GM23248 (cell line): ENCODE results near the gene CNTNAP4. TPM values are rescaled to one million over a fixed set of nuclear protein-coding genes. Genes with fewer than 3 reads are reported as not detected.

Source experiments
- DNase-seq: peaks from one replicate; pipeline ENCODE4 v3.0.0-alpha.2; 2015
- H2AFZ ChIP-seq: fragments of 200-600 bp; sonication (generic); 2 replicates; pipeline ENCODE4 v1.6.1; 2016; ENCODE audit warnings: antibody characterized with exemption
- H3F3A ChIP-seq: fragments of 200-600 bp; sonication (generic); 2 replicates; pipeline ENCODE4 v1.6.1; 2016; ENCODE audit warnings: mild to moderate bottlenecking, antibody characterized with exemption, mixed run types; ENCODE audit not compliant: insufficient read depth
- H3K27ac ChIP-seq: fragments of 200-600 bp; sonication (generic); 2 replicates; pipeline ENCODE4 v1.5.1; 2016; ENCODE audit warnings: mild to moderate bottlenecking
- H3K27me3 ChIP-seq: fragments of 200-600 bp; sonication (generic); replicated peaks from 2 replicates; pipeline ENCODE4 v1.6.1; 2016; ENCODE audit warnings: mild to moderate bottlenecking; ENCODE audit not compliant: insufficient read depth
- H3K36me3 ChIP-seq: fragments of 200-600 bp; sonication (generic); 2 replicates; pipeline ENCODE4 v1.6.1; 2016; ENCODE audit warnings: low read depth, mild to moderate bottlenecking
- H3K4me1 ChIP-seq: fragments of 200-600 bp; sonication (generic); 2 replicates; pipeline ENCODE4 v1.6.1; 2016; ENCODE audit warnings: mild to moderate bottlenecking; ENCODE audit not compliant: insufficient read depth
- H3K4me2 ChIP-seq: fragments of 200-600 bp; sonication (generic); one replicate; pipeline ENCODE4 v1.6.1; 2016; ENCODE audit warnings: mild to moderate bottlenecking; ENCODE audit not compliant: unreplicated experiment
- H3K4me3 ChIP-seq: fragments of 200-600 bp; sonication (generic); 2 replicates; pipeline ENCODE4 v1.5.1; 2016; ENCODE audit warnings: mild to moderate bottlenecking
- H3K79me2 ChIP-seq: fragments of 200-600 bp; sonication (generic); 2 replicates; pipeline ENCODE4 v1.6.1; 2016; ENCODE audit warnings: mild to moderate bottlenecking; ENCODE audit not compliant: insufficient read depth
- H3K9ac ChIP-seq: fragments of 200-600 bp; sonication (generic); 2 replicates; pipeline ENCODE4 v1.6.1; 2016; ENCODE audit warnings: mild to moderate bottlenecking
- H3K9me2 ChIP-seq: fragments of 200-600 bp; sonication (generic); 2 replicates; pipeline ENCODE4 v1.6.1; 2016; ENCODE audit warnings: mixed run types, mild to moderate bottlenecking, moderate library complexity; ENCODE audit not compliant: insufficient read depth
- H3K9me3 ChIP-seq: fragments of 200-600 bp; sonication (generic); one replicate; pipeline ENCODE4 v1.6.1; 2017; ENCODE audit warnings: low read depth
- H4K20me1 ChIP-seq: fragments of 200-600 bp; sonication (generic); 2 replicates; pipeline ENCODE4 v1.6.0; 2016; ENCODE audit not compliant: insufficient read depth
- EZH2 ChIP-seq: fragments of 200-600 bp; sonication (generic); IDR thresholded peaks from 2 replicates; pipeline ENCODE4 v1.6.1; 2018; ENCODE audit warnings: antibody characterized with exemption, mild to moderate bottlenecking; ENCODE audit not compliant: insufficient read depth, poor library complexity, severe bottlenecking
- EZH2phosphoT487 ChIP-seq: fragments of 200-600 bp; sonication (generic); IDR thresholded peaks from 2 replicates; pipeline ENCODE4 v1.6.1; 2018; ENCODE audit warnings: antibody characterized with exemption, moderate library complexity, mild to moderate bottlenecking, low read depth; ENCODE audit not compliant: insufficient read depth
- WGBS, 2 experiments: methylation state at CpG; one replicate each; pipeline ENCODE4 v1.1.6; 2015 to 2017; ENCODE audit warnings: low lambda C conversion rate in 2 of 2, low coverage in 1 of 2; ENCODE audit errors: missing lambda C conversion rate in 2 of 2; 5-methylcytosine and 5-hydroxymethylcytosine counted together
- in situ Hi-C: fragments of 300-500 bp; cut with MboI; formaldehyde crosslinking; loops from 2 replicates; pipeline ENCODE4 v1.15.0; 2020
- polyA plus RNA-seq: library from polyadenylated mRNA; unstranded; fragments of >200 nt; fragmentation: Nextera tagmentation; extraction: Ambion mirVana; gene quantifications from 2 replicates; pipeline ENCODE4 v1.2.1, GENCODE V29; 2016
- total RNA-seq: library from RNA; depleted of rRNA; stranded (reverse); fragments of >200 nt; shearing (Covaris generic); gene quantifications from 2 replicates; pipeline ENCODE4 v1.2.3, GENCODE V29; 2014

Gene CNTNAP4
- total and polyA plus RNA-seq, 2 experiments from 2014 or later = not detected

GRCh38 chr16:76487411-76488064 is 210.3 kb downstream of the CNTNAP4 start:
- Histone ChIP-seq H3F3A (no peaks in the 10 kb centered on the region), H3K9me2 (no peaks in the 10 kb centered on the region), H3K27ac (no peak overlapping the region), H3K79me2 (no peaks in the 10 kb centered on the region), H3K36me3 (no peaks in the 10 kb centered on the region), H3K9me3 (no peaks in the 10 kb centered on the region), H3K27me3 (no peaks in the 10 kb centered on the region), H2AFZ (no peak overlapping the region), H3K4me2 (no peak overlapping the region), H3K4me1 (no peaks in the 10 kb centered on the region), H3K9ac (no peak overlapping the region), H3K4me3 (no peak overlapping the region), H4K20me1 (no peaks in the 10 kb centered on the region)
- no peak for DNase-seq
- in situ Hi-C loops = no loop called here
- TF ChIP-seq EZH2phosphoT487 = no peak
- TF ChIP-seq EZH2 = no peak
- 19 to 22% methylated on average over 6 of the region's 6 CpGs for WGBS, 2 experiments

DNA sequence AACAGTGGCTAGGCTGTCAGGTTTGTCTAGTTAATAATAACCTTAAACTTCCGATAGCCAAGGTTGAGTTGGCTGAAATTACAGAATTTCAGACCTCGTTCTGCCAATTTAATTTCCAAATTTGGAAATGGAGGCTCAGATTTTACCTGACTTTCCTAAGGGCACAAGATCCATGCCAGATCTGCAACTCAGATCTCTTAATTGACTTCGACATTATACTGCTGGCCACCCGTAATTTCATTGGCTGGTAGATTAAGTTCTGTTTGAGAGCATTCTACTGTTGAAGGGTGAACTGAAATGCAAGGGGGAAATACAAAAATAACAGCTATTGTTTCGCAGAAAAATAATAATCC is 210.8 kb downstream of the CNTNAP4 start:
- Histone ChIP-seq H4K20me1 (no peaks in the 10 kb centered on the region), H3K9me3 (no peaks in the 10 kb centered on the region), H3K27me3 (no peaks in the 10 kb centered on the region), H3K9me2 (no peaks in the 10 kb centered on the region), H3K4me1 (no peaks in the 10 kb centered on the region), H3K4me2 (no peak overlapping the region), H3K36me3 (no peaks in the 10 kb centered on the region), H3F3A (no peaks in the 10 kb centered on the region), H3K27ac (no peak overlapping the region), H3K4me3 (no peak overlapping the region), H2AFZ (no peak overlapping the region), H3K79me2 (no peaks in the 10 kb centered on the region), H3K9ac (no peak overlapping the region)
- 11 to 15% methylated on average over 5 of the region's 5 CpGs for WGBS, 2 experiments
- in situ Hi-C loops = no loop called here
- DNase-seq = no peak
- no peak for TF ChIP-seq EZH2
- no peak for TF ChIP-seq EZH2phosphoT487

GRCh38 chr16:76490036-76490639 is 212.9 kb downstream of the CNTNAP4 start:
- no peak overlapping the region for H3K4me3 ChIP-seq
- H3F3A ChIP-seq = no peaks in the 10 kb centered on the region
- H3K36me3 ChIP-seq = no peaks in the 10 kb centered on the region
- H3K9ac ChIP-seq = no peak overlapping the region
- in situ Hi-C loops = no loop called here
- no peaks in the 10 kb centered on the region for H3K79me2 ChIP-seq
- H3K9me3 ChIP-seq = no peaks in the 10 kb centered on the region
- H3K4me2 ChIP-seq = no peak overlapping the region
- H3K27me3 ChIP-seq = no peaks in the 10 kb centered on the region
- H3K27ac ChIP-seq = no peak overlapping the region
- DNase-seq = no peak
- no peaks in the 10 kb centered on the region for H4K20me1 ChIP-seq
- no peaks in the 10 kb centered on the region for H3K4me1 ChIP-seq
- H2AFZ ChIP-seq = no peak overlapping the region
- H3K9me2 ChIP-seq = no peaks in the 10 kb centered on the region
- no peak for TF ChIP-seq EZH2
- no peak for TF ChIP-seq EZH2phosphoT487
- 12 to 14% methylated on average over 3 of the region's 3 CpGs for WGBS, 2 experiments

DNA sequence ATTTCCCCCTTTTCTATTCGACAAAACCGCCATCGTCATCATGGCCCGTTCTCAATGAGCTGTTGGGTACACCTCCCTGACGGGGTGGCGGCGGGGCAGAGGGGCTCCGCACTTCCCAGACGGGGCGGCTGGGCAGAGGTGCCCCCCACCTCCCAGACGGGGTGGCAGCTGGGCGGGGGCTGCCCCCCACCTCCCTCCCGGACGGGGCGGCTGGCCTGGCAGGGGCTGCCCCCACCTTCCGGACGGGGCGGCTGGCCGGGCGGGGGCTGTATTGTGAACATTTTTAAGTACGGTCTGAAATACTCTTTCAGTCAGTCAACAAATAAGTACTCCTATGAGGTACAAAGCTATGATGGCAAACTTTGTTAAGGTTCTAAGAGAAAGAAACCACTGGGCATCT is 222.8 kb downstream of the CNTNAP4 start:
- no peaks in the 10 kb centered on the region for H3F3A ChIP-seq
- TF ChIP-seq EZH2phosphoT487 = no peak
- TF ChIP-seq EZH2 = no peak
- no peaks in the 10 kb centered on the region for H3K9me2 ChIP-seq
- in situ Hi-C loops = no loop called here
- WGBS, 2 experiments = 73 to 78% methylated on average over 10 to 21 of the region's 21 CpGs
- no peaks in the 10 kb centered on the region for H3K27me3 ChIP-seq
- DNase-seq = no peak
- H3K36me3 ChIP-seq = no peaks in the 10 kb centered on the region
- no peak overlapping the region for H3K27ac ChIP-seq
- no peaks in the 10 kb centered on the region for H3K79me2 ChIP-seq
- H3K4me3 ChIP-seq = no peak overlapping the region
- no peaks in the 10 kb centered on the region for H3K9me3 ChIP-seq
- no peaks in the 10 kb centered on the region for H4K20me1 ChIP-seq
- H3K4me2 ChIP-seq = no peak overlapping the region
- no peaks in the 10 kb centered on the region for H3K4me1 ChIP-seq
- H3K9ac ChIP-seq = no peak overlapping the region
- no peak overlapping the region for H2AFZ ChIP-seq

DNA sequence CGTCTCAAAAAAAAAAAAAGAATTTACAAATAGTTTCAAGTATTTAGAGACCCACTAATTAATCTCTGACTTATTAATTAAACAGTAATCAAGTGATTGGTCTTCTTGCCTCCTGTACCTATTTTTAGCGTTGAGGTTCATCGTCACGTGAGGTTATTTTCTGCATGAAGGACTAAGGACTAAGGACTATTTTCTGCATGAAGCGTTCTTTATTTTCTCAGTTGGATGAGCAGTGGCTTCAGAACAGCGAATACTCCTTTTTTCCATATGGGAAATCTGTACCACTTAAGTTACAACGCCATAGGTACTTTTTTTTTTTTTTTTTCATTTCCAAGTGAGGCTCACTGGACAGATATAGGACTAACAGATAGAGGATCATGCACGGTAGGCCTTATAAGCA is 224.9 kb downstream of the CNTNAP4 start:
- no peak for DNase-seq
- no peak overlapping the region for H2AFZ ChIP-seq
- in situ Hi-C loops = no loop called here
- 48 to 59% methylated on average over 8 of the region's 8 CpGs for WGBS, 2 experiments
- no peak overlapping the region for H3K9ac ChIP-seq
- no peak overlapping the region for H3K4me3 ChIP-seq
- H4K20me1 ChIP-seq = no peaks in the 10 kb centered on the region
- no peaks in the 10 kb centered on the region for H3K4me1 ChIP-seq
- H3F3A ChIP-seq = no peaks in the 10 kb centered on the region
- no peak for TF ChIP-seq EZH2phosphoT487
- TF ChIP-seq EZH2 = no peak
- no peak overlapping the region for H3K27ac ChIP-seq
- H3K9me3 ChIP-seq = no peaks in the 10 kb centered on the region
- H3K4me2 ChIP-seq = no peak overlapping the region
- H3K27me3 ChIP-seq = no peaks in the 10 kb centered on the region
- no peaks in the 10 kb centered on the region for H3K36me3 ChIP-seq
- no peaks in the 10 kb centered on the region for H3K9me2 ChIP-seq
- no peaks in the 10 kb centered on the region for H3K79me2 ChIP-seq
